ENCODE data around the gene ACSF3.

Gene ACSF3

DNA sequence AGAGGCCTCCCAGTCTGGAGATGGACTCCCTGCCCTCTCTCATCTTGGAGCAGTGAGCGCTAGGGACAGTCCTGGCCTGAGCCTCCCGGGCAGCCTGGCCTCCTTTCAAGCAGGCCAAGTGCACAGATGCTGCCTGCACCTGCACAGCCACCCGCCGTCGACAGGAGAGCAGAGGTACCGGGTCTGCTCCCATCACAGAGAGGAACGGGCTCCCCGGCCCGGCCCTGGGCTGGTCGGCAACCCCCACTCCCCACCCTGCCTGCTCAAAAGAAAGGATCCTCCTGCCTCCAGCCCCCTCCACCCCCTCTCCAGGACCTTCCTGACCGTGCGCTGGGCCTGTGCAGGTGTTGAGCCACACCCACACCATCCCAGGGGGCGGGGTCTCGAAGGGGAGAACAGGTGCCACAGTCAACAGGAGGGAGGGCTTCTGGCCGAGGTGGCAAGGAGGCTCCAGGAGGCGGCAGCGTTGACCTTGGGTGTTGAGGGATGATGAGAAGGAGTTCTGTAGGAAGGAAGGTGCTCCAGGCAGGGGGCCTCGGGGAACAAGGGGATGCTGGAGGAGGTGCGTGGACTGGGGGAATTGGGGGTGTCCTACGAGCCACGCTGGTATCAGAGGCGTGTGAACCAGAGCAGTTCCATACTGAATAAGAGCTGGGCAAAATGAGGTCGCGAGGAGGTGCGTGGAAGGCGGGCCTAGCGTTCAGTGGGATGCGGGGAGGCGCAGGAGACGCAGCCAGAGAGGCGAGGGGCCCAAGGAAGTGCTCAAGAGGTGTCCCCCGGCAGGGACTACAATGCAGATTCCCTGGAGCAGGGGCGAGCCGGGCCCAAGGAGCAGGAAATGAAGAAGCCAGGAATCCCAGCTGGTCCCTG is 76.9 kb downstream of the ACSF3 start:
- H3K4me3 ChIP-seq (ENCODE audit: low read depth, low read length): no peak overlapping the region
- DNase-seq (ENCODE audit: low read depth): peak; percentile 36

DNA sequence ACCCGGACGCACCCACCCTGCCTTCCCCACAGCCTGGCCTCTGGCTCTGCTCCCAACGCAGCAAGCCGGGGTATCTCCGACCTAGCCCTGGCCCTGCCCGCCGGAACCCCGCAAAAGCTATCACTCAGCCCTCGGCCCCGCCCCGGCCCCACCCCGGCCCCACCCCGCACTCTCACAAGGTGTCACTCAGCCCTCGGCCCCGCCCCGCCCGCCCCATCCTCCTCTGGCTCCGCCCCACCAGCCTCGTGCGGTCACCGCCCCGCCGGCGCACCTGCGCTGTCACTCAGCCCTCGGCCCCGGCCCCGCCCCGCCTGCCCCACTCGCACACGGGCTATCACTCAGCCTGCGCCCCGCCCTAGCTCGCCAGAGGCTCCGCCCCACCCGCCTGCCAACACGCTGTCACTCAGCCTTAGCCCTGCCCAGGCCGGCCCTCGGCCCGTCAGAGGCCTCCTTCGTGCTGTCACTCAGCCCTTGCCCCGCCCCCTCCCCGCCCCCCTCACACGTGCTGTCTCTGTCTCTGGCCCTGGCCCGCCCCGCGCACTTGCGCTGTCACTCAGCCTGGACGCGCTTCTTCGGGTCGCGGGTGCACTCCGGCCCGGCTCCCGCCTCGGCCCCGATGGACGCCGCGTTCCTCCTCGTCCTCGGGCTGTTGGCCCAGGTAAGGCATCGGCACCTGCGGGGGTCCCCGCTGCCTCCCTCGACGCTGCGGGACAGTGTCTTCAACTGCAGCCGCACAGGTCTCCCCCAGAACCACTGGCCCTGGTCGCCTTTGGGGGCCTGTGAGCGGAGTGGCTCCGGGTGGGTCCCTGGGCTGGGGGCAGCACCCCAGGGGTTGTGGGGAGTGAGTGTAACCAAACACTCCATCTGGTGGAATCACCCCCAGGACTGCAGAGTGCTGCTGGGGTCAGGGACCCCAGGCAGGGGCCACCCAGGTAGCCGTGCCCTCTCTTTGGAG is 77.8 kb downstream of the ACSF3 start, which contains the start of gene CDH15:
Gene CDH15 (plus strand): TSS at position 533 of the 955 bp plus-strand sequence. CDS start 84 bp downstream, at position 617.
- DNase-seq (ENCODE audit: low read depth): peak; percentile 87
- no peak within 1 kb of the TSS for H3K4me3 ChIP-seq (ENCODE audit: low read depth, low read length)
- no peak for TF ChIP-seq MYC (IDR thresholded peaks at IDR 0.05; ENCODE audit: low read depth, low read length)
- no peak for TF ChIP-seq POLR2A (IDR thresholded peaks at IDR 0.05; ENCODE audit: extremely low read depth, insufficient read length)
- TF ChIP-seq, protein P1, sequence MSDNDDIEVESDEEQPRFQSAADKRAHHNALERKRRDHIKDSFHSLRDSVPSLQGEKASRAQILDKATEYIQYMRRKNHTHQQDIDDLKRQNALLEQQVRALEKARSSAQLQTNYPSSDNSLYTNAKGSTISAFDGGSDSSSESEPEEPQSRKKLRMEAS (IDR thresholded peaks at IDR 0.05; ENCODE audit: low read depth, low read length): no peak
- TF ChIP-seq, protein P2, sequence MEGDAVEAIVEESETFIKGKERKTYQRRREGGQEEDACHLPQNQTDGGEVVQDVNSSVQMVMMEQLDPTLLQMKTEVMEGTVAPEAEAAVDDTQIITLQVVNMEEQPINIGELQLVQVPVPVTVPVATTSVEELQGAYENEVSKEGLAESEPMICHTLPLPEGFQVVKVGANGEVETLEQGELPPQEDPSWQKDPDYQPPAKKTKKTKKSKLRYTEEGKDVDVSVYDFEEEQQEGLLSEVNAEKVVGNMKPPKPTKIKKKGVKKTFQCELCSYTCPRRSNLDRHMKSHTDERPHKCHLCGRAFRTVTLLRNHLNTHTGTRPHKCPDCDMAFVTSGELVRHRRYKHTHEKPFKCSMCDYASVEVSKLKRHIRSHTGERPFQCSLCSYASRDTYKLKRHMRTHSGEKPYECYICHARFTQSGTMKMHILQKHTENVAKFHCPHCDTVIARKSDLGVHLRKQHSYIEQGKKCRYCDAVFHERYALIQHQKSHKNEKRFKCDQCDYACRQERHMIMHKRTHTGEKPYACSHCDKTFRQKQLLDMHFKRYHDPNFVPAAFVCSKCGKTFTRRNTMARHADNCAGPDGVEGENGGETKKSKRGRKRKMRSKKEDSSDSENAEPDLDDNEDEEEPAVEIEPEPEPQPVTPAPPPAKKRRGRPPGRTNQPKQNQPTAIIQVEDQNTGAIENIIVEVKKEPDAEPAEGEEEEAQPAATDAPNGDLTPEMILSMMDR (IDR thresholded peaks at IDR 0.05; ENCODE audit: low read depth, low read length): no peak

More for the DNA sequence above, 76.9 kb downstream of the ACSF3 start:
- TF ChIP-seq, protein P2 (IDR thresholded peaks at IDR 0.05; ENCODE audit: low read depth, low read length): no peak
- TF ChIP-seq, protein P1 (IDR thresholded peaks at IDR 0.05; ENCODE audit: low read depth, low read length): no peak
- TF ChIP-seq POLR2A (IDR thresholded peaks at IDR 0.05; ENCODE audit: extremely low read depth, insufficient read length) (no peak), MYC (IDR thresholded peaks at IDR 0.05; ENCODE audit: low read depth, low read length) (no peak)

DNA sequence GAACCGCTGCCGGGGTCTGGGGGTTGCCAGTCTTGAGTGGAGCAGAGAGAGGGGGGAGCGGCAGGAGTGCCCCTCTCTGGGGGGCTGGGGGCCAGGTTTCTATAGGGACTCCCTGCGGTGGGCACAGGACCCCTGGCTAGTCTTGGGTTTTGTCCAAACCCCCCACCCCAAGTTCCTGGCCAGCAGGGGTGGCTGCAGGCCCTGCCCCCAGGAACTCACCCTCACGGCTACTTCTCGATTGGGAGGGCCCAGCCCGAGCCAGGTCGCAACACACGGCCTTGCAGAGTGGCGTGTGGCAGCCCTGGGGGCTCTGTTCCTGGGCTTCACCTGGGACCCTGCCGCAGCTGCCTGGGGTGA is 78.5 kb downstream of the ACSF3 start:
- DNase-seq (ENCODE audit: low read depth): no peak
- H3K4me3 ChIP-seq (ENCODE audit: low read depth, low read length): no peak overlapping the region
- TF ChIP-seq, protein P1 (IDR thresholded peaks at IDR 0.05; ENCODE audit: low read depth, low read length): no peak
- TF ChIP-seq, protein P2 (IDR thresholded peaks at IDR 0.05; ENCODE audit: low read depth, low read length): no peak
- TF ChIP-seq MYC (IDR thresholded peaks at IDR 0.05; ENCODE audit: low read depth, low read length) (no peak), POLR2A (IDR thresholded peaks at IDR 0.05; ENCODE audit: extremely low read depth, insufficient read length) (no peak)

DNA sequence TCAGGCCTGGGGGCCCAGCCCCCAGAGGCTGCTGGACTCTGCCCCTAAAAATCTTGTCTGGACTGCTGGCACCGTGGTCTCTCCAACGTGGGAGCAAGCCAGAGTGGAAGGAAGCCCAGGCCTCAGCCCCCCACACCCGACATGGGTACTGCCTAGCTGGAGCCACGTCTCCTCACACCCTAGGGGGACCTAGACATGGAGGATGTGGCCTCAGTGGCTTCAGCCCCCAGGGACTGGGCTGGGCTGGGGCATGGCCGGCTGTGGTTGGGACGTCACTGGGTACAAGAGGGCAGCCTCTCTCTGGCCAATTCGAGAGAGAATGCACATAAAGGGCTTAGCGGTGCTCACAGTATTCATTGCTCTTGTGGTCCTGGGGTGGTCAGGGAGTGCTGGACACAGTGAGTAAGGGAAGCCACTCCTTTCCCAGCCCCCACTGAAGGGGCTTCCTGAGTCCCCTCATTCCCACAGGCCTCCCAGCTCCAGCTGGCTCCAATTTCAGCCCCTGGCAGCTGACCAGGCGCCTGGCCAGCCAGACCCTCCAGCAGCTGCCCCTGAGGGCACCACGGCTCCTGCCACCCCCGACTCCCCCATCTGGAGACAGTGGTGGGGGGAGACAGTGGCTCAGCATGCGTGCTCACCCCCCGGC is 79.0 kb downstream of the ACSF3 start:
- TF ChIP-seq, protein P1 (IDR thresholded peaks at IDR 0.05; ENCODE audit: low read depth, low read length): peak; percentile 23; the same call in 1 of the 2 replicates
- TF ChIP-seq, protein P2 (IDR thresholded peaks at IDR 0.05; ENCODE audit: low read depth, low read length): no peak
- peak; percentile 81 for DNase-seq (ENCODE audit: low read depth)
- H3K4me3 ChIP-seq (ENCODE audit: low read depth, low read length): no peak overlapping the region

DNA sequence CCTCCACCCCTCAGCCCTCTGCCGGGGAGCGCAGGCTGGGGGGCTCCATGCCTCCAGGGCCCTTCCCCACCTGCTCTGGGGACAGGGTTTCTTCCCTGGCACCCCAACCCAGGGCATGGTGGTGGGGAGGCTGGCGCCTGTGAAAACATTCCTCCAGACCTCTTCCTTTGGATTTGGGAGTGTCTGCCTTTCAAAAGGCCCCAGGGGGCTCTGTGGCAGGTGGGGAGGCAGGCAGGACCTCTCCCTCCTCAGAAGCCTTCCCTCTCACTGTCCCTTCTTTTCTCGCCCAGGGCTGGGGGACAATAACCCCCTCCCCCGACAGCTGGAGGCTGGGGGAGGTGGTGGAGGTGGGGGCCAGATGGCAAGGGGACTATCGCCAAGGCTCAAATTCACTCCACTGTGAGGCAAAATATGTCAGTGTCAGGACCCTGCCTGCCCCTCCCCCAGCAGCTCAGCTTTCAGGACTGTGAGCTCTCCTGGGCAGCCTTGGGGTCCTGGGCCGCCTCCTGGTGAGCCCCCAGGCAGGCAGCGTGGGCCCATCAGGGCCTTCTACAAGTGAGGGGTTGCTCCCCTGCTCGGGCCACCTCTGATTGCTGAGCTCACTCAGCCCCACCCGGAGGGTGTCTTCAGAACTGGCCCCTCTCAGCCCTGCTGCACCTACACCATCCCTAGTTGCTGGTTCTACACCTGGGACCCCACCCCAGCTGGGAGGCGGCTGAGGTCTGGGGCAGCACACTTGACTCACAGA is 79.7 kb downstream of the ACSF3 start:
- no peak overlapping the region for H3K4me3 ChIP-seq (ENCODE audit: low read depth, low read length)
- TF ChIP-seq, protein P1 (IDR thresholded peaks at IDR 0.05; ENCODE audit: low read depth, low read length): no peak
- TF ChIP-seq MYC (IDR thresholded peaks at IDR 0.05; ENCODE audit: low read depth, low read length) (no peak), POLR2A (IDR thresholded peaks at IDR 0.05; ENCODE audit: extremely low read depth, insufficient read length) (no peak)
- TF ChIP-seq, protein P2 (IDR thresholded peaks at IDR 0.05; ENCODE audit: low read depth, low read length): no peak
- DNase-seq (ENCODE audit: low read depth): no peak
